Measurements from ENCODE around the gene KLHL24.

Gene KLHL24

DNA sequence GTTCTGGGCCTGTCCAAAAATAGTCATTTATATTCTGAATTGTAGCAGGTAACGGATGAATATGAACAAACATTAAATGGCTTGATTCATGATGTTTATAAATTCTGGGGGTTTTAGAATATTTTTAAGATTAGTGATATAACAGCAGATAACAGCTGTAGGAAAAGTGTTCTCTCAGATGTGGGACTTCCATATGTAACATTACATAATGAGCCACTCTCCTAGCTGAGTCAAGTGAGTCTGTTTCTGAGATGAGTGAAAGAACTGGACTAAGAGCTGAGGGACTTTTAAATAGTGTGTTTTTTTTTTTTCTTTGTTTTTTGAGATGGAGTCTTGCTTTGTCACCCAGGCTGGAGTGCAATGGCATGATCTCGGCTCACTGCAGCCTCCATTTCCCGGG lies 76.1 kb downstream of the KLHL24 start:
- Mint-ChIP-seq H3K4me1 (no peaks in the 10 kb centered on the region), H3K36me3 (ENCODE audit: insufficient read depth) (peaks cover 5% of the 10 kb centered on the region), H3K4me3 (no peak overlapping the region), H3K27me3 (no peaks in the 10 kb centered on the region), H3K27ac (ENCODE audit: low read depth) (no peak overlapping the region), H3K9me3 (no peaks in the 10 kb centered on the region)
- ATAC-seq (replicated peaks; ENCODE audit: extremely low read depth, poor library complexity, severe bottlenecking): no peak
- no peak for DNase-seq (ENCODE audit: low spot score in 2 of 2)

DNA sequence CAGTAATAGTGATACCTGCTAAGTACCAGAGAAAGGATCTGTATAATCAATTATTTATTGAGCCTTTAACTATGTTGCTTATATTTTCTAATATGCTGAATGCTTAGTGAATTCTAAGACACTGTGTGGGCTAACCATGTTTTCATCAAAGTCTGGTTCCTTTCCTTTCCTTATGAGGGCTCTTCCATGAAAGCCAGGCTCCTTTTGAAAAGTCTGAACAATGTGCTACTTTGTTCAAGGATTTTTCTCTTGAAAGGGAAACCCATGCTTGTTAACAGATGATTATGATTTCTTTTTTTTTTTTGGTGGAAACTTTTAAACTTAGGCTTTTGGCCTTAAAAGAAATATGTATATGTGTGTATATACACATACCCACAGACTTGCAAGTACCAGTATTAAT lies 79.2 kb downstream of the KLHL24 start:
- Mint-ChIP-seq H3K27me3 (no peaks in the 10 kb centered on the region), H3K4me1 (no peaks in the 10 kb centered on the region)
- no peak for DNase-seq (ENCODE audit: low spot score in 2 of 2)

DNA sequence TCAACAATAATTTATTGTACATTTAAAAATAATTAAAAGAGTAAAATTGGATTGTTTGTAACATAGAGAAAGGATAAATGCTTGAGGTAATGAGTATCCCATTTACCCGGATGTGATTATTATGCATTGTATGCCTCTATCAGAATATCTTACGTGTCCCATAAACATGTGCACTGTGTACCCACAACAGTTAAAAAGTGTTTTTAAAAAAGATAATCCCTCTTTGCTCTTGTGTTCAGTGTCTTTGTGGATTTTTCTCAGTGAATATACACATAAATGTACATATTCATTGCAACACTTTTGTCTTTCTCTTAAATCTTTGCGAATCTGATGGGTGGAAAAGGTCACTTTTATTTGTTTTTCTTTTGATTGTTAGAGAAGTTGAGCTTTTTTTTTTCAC lies 82.6 kb downstream of the KLHL24 start:
- DNase-seq (ENCODE audit: low spot score in 2 of 2) (no peak), ATAC-seq (replicated peaks; ENCODE audit: extremely low read depth, poor library complexity, severe bottlenecking) (no peak)
- peak overlapping the region; percentile 46 for H3K27ac Mint-ChIP-seq (ENCODE audit: low read depth)
- no peaks in the 10 kb centered on the region for H3K9me3 Mint-ChIP-seq
- no peak overlapping the region for H3K4me3 Mint-ChIP-seq
- H3K4me1 Mint-ChIP-seq: no peaks in the 10 kb centered on the region
- H3K36me3 Mint-ChIP-seq (ENCODE audit: insufficient read depth): peaks cover 39% of the 10 kb centered on the region
- H3K27me3 Mint-ChIP-seq: no peaks in the 10 kb centered on the region

More for the DNA sequence above, 79.2 kb downstream of the KLHL24 start:
- Mint-ChIP-seq H3K36me3 (ENCODE audit: insufficient read depth) (peaks cover 25% of the 10 kb centered on the region), H3K9me3 (no peaks in the 10 kb centered on the region), H3K4me3 (no peak overlapping the region), H3K27ac (ENCODE audit: low read depth) (no peak overlapping the region)
- no peak for ATAC-seq (replicated peaks; ENCODE audit: extremely low read depth, poor library complexity, severe bottlenecking)

DNA sequence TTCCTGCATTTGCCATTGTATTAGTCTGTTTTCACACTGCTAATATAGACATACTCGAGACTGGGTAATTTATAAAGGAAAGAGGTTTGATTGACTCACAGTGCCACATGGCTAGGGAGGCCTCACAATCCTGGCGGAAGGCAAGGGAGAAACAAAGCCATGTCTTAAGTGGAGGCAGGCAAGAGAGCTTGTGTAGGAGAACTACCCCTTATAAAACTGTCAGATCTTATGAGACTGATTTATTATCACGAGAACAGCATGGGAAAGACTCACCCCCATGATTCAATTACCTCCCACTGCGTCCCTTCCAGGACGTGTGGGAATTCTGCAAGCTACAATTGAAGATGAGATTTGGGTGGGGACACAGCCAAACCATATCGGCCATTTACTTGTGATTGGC lies 90.0 kb downstream of the KLHL24 start:
- Mint-ChIP-seq H3K27ac (ENCODE audit: low read depth) (no peak overlapping the region), H3K4me1 (no peaks in the 10 kb centered on the region), H3K36me3 (ENCODE audit: insufficient read depth) (peaks cover 55% of the 10 kb centered on the region), H3K27me3 (no peaks in the 10 kb centered on the region), H3K9me3 (no peaks in the 10 kb centered on the region), H3K4me3 (no peak overlapping the region)
- ATAC-seq (replicated peaks; ENCODE audit: extremely low read depth, poor library complexity, severe bottlenecking) (no peak), DNase-seq (ENCODE audit: low spot score in 2 of 2) (no peak)

DNA sequence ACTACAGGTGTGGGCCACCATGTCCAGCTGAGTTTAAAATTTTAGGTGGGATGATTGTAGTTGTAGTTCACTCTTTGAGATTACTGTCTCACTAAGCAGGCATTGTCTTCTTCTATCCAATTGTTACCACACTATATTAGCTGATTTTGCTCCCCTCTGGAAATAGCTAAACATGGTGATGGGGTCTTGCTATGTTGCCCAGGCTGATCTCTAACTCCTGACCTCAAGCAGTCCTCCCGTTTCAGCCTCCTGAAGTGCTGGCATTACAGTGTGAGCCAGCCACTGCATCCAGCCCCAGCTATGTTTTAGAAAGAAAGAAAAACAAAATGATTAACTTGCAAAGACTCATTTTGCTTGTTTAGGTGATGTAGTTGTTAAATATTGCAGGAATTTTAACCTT lies 92.8 kb downstream of the KLHL24 start:
- H3K36me3 Mint-ChIP-seq (ENCODE audit: insufficient read depth): peaks cover 53% of the 10 kb centered on the region
- H3K9me3 Mint-ChIP-seq: no peaks in the 10 kb centered on the region
- no peak overlapping the region for H3K27ac Mint-ChIP-seq (ENCODE audit: low read depth)
- H3K27me3 Mint-ChIP-seq: no peaks in the 10 kb centered on the region
- no peaks in the 10 kb centered on the region for H3K4me1 Mint-ChIP-seq
- ATAC-seq (replicated peaks; ENCODE audit: extremely low read depth, poor library complexity, severe bottlenecking): no peak
- no peak overlapping the region for H3K4me3 Mint-ChIP-seq
- DNase-seq (ENCODE audit: low spot score in 2 of 2): no peak

DNA sequence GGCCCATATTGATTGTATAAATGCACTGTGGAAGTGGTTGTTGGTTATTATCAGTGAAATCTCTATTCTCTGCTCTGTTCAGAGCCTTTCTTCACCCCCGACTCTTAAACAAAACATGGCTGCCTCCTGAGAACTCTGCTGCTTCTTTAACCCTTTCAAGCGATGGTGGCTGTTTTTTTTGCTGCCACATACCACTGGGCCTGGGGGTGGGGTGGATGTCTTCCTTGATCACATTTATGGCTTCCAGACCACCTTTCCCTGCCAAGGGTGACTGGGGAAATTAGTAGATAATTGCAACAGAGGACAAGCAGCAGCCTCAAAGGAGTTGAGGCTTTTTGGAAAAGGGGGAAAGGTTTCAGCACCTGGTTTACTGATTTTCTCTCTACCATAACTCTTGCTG lies 94.9 kb downstream of the KLHL24 start:
- no peak for ATAC-seq (replicated peaks; ENCODE audit: extremely low read depth, poor library complexity, severe bottlenecking)
- Mint-ChIP-seq H3K9me3 (no peaks in the 10 kb centered on the region), H3K27me3 (no peaks in the 10 kb centered on the region), H3K4me1 (no peaks in the 10 kb centered on the region), H3K4me3 (no peak overlapping the region), H3K36me3 (ENCODE audit: insufficient read depth) (peaks cover 50% of the 10 kb centered on the region), H3K27ac (ENCODE audit: low read depth) (no peak overlapping the region)
- no peak for DNase-seq (ENCODE audit: low spot score in 2 of 2)

DNA sequence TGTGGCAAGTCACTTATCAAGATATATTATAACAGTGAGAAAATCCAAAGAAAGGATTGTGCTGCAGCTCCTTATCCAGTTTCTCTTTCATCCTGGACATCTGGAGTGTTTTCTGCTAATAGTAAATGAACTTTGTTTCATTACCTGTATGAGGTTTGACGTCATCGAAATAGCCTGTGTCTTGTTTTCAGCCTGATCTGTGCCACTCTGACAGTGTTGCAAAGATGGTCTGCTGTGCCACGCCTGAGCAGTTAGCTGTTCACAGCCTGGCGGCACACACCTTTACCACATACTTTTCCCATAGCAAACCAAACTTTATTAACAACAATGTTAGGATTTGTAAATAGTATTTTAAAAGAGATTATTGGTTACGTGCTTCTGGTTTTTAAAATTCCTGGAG lies 96.2 kb downstream of the KLHL24 start:
- H3K27me3 Mint-ChIP-seq: no peaks in the 10 kb centered on the region
- H3K27ac Mint-ChIP-seq (ENCODE audit: low read depth): no peak overlapping the region
- H3K4me1 Mint-ChIP-seq: no peaks in the 10 kb centered on the region
- H3K4me3 Mint-ChIP-seq: no peak overlapping the region
- no peak for ATAC-seq (replicated peaks; ENCODE audit: extremely low read depth, poor library complexity, severe bottlenecking)
- H3K9me3 Mint-ChIP-seq: no peaks in the 10 kb centered on the region
- H3K36me3 Mint-ChIP-seq (ENCODE audit: insufficient read depth): peaks cover 48% of the 10 kb centered on the region
- DNase-seq (ENCODE audit: low spot score in 2 of 2): no peak

DNA sequence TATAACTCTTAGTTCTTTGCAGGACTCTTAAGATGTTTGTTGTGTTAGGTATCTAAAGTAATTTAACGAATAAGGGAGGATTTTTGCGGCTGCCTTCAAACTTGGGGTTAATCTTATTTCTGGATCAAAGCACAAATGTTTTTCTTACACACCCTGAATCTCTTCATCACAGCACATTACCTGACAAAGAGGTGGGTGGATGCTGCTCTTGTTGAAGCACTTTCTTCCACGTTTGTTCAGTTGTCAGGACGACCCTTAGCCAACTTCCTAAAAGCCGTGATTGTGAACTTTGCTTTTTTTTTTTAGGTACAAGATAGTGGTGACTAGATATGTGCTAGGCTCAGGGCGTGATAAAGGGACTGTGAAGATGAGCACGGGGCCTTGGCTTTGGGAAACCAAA lies 98.1 kb downstream of the KLHL24 start:
- DNase-seq (ENCODE audit: low spot score in 2 of 2) (no peak), ATAC-seq (replicated peaks; ENCODE audit: extremely low read depth, poor library complexity, severe bottlenecking) (no peak)
- Mint-ChIP-seq H3K27ac (ENCODE audit: low read depth) (no peak overlapping the region), H3K27me3 (no peaks in the 10 kb centered on the region), H3K4me3 (no peak overlapping the region), H3K9me3 (no peaks in the 10 kb centered on the region), H3K36me3 (ENCODE audit: insufficient read depth) (peaks cover 44% of the 10 kb centered on the region), H3K4me1 (no peaks in the 10 kb centered on the region)

Data from central memory CD8-positive, alpha-beta T cell (primary cell).